Measurements from ENCODE around the gene DPM3.

The DPM3 gene

DNA sequence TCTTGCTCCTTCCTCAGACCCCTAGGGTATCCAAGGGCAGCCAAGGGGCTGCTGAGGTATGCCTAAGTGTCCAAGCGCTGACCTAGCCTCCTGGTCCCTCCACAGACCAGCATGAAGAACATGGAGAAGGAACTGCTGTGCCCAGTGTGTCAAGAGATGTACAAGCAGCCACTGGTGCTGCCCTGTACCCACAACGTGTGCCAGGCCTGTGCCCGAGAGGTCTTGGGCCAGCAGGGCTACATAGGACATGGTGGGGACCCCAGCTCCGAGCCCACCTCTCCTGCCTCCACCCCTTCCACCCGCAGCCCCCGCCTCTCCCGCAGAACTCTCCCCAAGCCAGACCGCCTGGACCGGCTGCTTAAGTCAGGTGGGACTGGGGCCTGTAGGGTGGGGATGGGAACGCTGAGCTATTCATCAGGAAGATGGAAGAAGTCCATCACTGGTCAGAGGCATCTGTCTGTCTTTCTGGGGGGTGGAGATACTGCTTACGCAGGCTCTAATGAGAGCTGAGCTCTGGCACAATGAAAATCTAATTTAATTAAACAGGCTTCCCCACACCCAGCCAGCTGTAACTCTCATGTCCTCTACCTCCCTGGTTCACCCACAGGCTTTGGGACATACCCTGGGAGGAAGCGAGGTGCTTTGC lies 35.1 kb upstream of the DPM3 start:
- Histone ChIP-seq H3K27ac (ENCODE audit: insufficient read depth, low read depth, low read length, poor library complexity, severe bottlenecking) (no peak overlapping the region), H3K36me3 (ENCODE audit: control insufficient read depth, insufficient read depth, low read length) (peaks cover 22% of the 10 kb centered on the region), H3K4me1 (ENCODE audit: control insufficient read depth, insufficient read depth, low read length) (peaks cover 10% of the 10 kb centered on the region), H3K4me3 (ENCODE audit: insufficient read depth, low read depth, low read length) (peak overlapping the region; percentile 86), H3K9me3 (ENCODE audit: control insufficient read depth, low read length) (no peaks in the 10 kb centered on the region), H3K27me3 (ENCODE audit: control insufficient read depth, insufficient read depth, low read length, poor library complexity, severe bottlenecking) (no peaks in the 10 kb centered on the region)
- 89 to 91% methylated on average over 12 of the region's 12 CpGs for WGBS, 2 experiments

DNA sequence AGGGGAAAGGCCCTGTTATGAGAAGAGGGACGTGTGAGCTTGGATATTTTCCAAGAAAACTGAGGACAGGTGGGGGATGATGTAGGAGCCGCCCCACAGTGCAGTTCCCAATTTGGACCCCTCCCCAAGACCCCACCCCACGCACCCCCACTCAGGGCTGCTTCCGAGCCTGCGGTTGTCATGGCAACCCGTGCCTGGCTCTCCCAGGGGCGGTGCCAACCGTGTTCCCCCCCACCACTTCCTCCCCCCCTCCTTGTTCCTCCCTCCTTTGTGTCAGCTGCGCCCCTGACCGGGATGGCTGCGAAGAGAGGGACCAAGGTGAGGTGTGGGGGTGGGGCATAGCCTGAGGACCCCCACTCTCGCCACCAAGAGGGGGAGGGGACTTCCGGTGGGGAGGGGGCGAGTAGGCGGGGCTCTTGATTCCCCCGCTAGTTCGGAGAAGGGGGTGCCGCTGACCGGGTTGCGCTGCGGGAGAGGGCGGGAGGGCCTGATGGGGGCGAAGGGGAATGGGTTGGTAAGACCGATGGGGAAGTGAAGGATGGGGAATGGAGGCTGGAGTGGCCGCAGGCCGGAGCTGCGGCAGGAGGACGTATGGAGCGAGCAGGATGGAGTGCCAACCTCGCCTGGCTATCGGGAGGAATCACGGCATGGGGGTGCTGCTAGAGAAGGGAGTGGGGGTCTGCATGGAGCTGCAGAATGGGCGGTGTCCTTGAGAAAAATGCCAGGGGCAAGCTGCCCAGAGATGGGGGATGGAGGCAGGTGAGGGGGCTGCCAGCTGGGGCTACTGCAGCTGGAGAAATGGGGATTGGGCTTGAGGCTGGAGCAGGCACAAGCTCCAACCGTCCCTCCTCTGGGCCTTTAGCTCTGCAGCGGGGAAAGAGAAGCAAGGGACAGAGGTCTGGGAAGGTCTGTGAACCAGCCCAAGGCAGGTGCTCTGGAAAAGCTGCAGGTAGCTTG lies 34.3 kb upstream of the DPM3 start:
- Histone ChIP-seq H3K27me3 (ENCODE audit: control insufficient read depth, insufficient read depth, low read length, poor library complexity, severe bottlenecking) (no peaks in the 10 kb centered on the region), H3K4me3 (ENCODE audit: insufficient read depth, low read depth, low read length) (peak overlapping the region; percentile 86), H3K36me3 (ENCODE audit: control insufficient read depth, insufficient read depth, low read length) (peaks cover 16% of the 10 kb centered on the region), H3K9me3 (ENCODE audit: control insufficient read depth, low read length) (no peaks in the 10 kb centered on the region), H3K27ac (ENCODE audit: insufficient read depth, low read depth, low read length, poor library complexity, severe bottlenecking) (no peak overlapping the region), H3K4me1 (ENCODE audit: control insufficient read depth, insufficient read depth, low read length) (peaks cover 10% of the 10 kb centered on the region)
- WGBS, 2 experiments, result 3 to 4% methylated on average over 32 to 33 of the region's 35 CpGs

DNA sequence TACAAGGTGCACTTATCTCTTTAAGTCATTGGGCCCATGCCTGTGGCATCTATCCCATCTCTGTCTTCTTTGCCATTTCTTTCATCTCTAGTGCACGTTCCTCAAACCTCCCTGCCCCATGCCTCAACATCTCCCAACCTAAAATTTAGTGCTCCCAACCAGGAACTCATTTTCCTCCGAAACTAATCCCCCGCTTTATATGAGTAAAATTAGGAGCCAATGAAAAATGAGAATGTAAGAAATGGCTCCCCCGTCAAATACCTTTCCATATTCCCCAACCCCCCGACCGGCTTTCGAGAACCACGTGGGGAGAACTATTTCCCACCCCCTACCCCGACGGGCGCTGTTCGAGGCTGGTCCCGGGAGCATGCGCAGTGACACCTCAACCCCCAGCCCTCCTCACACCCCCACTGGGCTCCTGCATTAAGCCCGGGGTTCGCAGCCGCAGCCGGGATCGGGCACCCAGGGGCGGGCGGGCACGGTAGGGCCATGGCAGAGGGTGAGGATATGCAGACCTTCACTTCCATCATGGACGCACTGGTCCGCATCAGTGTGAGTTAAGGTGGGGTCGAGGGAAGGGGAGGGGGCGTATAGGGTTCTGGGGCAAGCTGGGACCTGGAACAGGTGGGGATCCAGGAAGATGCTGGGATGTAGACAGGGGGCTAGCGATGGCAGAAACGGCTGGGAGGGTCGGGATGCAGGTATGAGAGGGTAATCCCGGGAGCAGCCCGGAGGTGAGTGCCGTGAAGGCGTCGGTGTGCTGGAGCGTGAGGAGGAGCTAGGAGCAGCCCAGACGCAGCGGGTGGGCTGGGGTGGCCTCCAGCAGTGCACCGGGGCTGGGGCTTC lies 33.4 kb upstream of the DPM3 start, which contains the start of gene TRIM46:
TRIM46 (plus strand) TSS at position 372 of the 846 bp plus-strand sequence; CDS start at position 490, 118 bp downstream.
- WGBS, 2 experiments, result 0 to 1% methylated on average over 36 to 38 of the region's 38 CpGs
- no peak within 1 kb of the TSS for H3K27ac ChIP-seq (ENCODE audit: insufficient read depth, low read depth, low read length, poor library complexity, severe bottlenecking)
- peaks cover 10% of the 10 kb centered on the region for H3K36me3 ChIP-seq (ENCODE audit: control insufficient read depth, insufficient read depth, low read length)
- H3K9me3 ChIP-seq (ENCODE audit: control insufficient read depth, low read length), result no peaks in the 10 kb centered on the region
- peak within 1 kb of the TSS; percentile 86 for H3K4me3 ChIP-seq (ENCODE audit: insufficient read depth, low read depth, low read length)
- H3K27me3 ChIP-seq (ENCODE audit: control insufficient read depth, insufficient read depth, low read length, poor library complexity, severe bottlenecking), result no peaks in the 10 kb centered on the region
- peaks cover 10% of the 10 kb centered on the region for H3K4me1 ChIP-seq (ENCODE audit: control insufficient read depth, insufficient read depth, low read length)

DNA sequence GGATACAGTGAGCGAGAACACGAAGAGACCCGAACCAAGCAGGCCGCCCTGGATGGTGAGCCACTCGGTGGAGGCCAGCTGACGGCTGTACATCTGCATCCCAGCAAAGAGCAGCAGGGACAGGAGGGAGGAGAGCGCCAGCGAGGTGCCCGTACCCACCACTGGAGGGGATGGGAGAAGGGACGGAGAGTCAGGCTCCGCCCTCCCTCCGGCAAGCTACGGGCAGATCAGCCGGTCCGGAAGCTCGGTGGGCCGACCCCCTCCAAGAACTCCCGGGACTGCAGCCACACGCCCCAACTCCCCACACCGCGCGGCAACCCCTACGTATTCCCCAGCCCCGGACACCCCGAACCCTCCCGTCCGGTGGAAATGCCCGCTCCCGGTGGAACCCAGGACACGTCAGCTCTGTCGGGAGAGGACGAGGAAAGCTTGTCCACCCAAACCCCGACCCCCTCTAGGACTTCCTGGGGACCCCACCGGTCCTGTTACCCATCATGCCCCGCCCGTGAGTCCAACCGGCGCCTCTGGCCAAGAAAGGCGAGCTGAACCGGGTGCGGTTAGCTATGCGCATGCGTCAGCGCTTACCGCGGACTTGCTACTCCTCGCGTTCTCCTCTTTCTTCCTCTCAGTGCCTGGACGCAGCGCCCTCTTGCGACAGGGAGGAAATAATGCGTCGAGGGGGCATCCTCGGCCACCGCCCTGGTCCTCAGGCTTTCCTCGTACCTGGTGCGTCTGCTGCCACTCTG lies 32.6 kb upstream of the DPM3 start, which contains the start of gene KRTCAP2:
KRTCAP2 (minus strand) TSS at position 573 of the 746 bp plus-strand sequence; CDS start at position 493, 80 bp downstream.
- peak within 1 kb of the TSS; percentile 86 for H3K4me3 ChIP-seq (ENCODE audit: insufficient read depth, low read depth, low read length)
- H3K27ac ChIP-seq (ENCODE audit: insufficient read depth, low read depth, low read length, poor library complexity, severe bottlenecking), result no peak within 1 kb of the TSS
- 0% methylated on average over 57 of the region's 57 CpGs for WGBS, 2 experiments
- peaks cover 5% of the 10 kb centered on the region for H3K36me3 ChIP-seq (ENCODE audit: control insufficient read depth, insufficient read depth, low read length)
- H3K4me1 ChIP-seq (ENCODE audit: control insufficient read depth, insufficient read depth, low read length), result peaks cover 10% of the 10 kb centered on the region
- H3K9me3 ChIP-seq (ENCODE audit: control insufficient read depth, low read length), result no peaks in the 10 kb centered on the region
- no peaks in the 10 kb centered on the region for H3K27me3 ChIP-seq (ENCODE audit: control insufficient read depth, insufficient read depth, low read length, poor library complexity, severe bottlenecking)

- peaks cover 11% of the 10 kb centered on the region for H3K4me1 ChIP-seq (ENCODE audit: control insufficient read depth, insufficient read depth, low read length)
- WGBS, 2 experiments, result 55 to 59% methylated on average over 8 of the region's 8 CpGs
- H3K9me3 ChIP-seq (ENCODE audit: control insufficient read depth, low read length), result no peaks in the 10 kb centered on the region
- peak overlapping the region; percentile 86 for H3K4me3 ChIP-seq (ENCODE audit: insufficient read depth, low read depth, low read length)
- H3K36me3 ChIP-seq (ENCODE audit: control insufficient read depth, insufficient read depth, low read length), result no peaks in the 10 kb centered on the region
- H3K27me3 ChIP-seq (ENCODE audit: control insufficient read depth, insufficient read depth, low read length, poor library complexity, severe bottlenecking), result no peaks in the 10 kb centered on the region
- no peak overlapping the region for H3K27ac ChIP-seq (ENCODE audit: insufficient read depth, low read depth, low read length, poor library complexity, severe bottlenecking)
Observed at GRCh38 chr1:155171836-155172731, 31.8 kb upstream of the DPM3 start.

DNA sequence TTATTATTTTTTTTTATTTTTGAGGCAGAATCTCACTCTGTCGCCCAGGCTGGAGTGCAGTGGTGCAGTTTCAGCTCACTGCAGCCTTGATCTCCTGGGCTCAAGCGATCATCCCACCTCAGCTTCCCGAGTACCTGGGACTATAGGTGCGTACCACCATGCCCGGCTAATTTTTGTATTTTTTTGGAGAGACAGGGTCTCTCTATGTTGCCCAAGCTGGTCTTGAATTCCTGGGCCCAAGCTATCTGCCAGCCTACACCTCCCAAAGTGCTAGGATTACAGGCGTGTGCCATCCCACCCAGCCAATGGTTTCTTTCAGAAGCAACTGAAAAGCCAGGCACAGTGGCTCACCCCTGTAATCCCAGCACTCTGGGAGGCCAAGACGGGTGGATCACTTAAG lies 30.5 kb upstream of the DPM3 start:
- WGBS, 2 experiments, result 93 to 97% methylated on average over 7 of the region's 7 CpGs
- H3K27ac ChIP-seq (ENCODE audit: insufficient read depth, low read depth, low read length, poor library complexity, severe bottlenecking), result no peak overlapping the region
- no peaks in the 10 kb centered on the region for H3K36me3 ChIP-seq (ENCODE audit: control insufficient read depth, insufficient read depth, low read length)
- H3K27me3 ChIP-seq (ENCODE audit: control insufficient read depth, insufficient read depth, low read length, poor library complexity, severe bottlenecking), result no peaks in the 10 kb centered on the region
- H3K4me1 ChIP-seq (ENCODE audit: control insufficient read depth, insufficient read depth, low read length), result peaks cover 21% of the 10 kb centered on the region
- H3K9me3 ChIP-seq (ENCODE audit: control insufficient read depth, low read length), result no peaks in the 10 kb centered on the region
- H3K4me3 ChIP-seq (ENCODE audit: insufficient read depth, low read depth, low read length), result no peak overlapping the region

GRCh38 chr1:155170101-155170785 lies 29.9 kb upstream of the DPM3 start:
- H3K36me3 ChIP-seq (ENCODE audit: control insufficient read depth, insufficient read depth, low read length), result no peaks in the 10 kb centered on the region
- H3K4me3 ChIP-seq (ENCODE audit: insufficient read depth, low read depth, low read length), result no peak overlapping the region
- H3K27me3 ChIP-seq (ENCODE audit: control insufficient read depth, insufficient read depth, low read length, poor library complexity, severe bottlenecking), result no peaks in the 10 kb centered on the region
- no peak overlapping the region for H3K27ac ChIP-seq (ENCODE audit: insufficient read depth, low read depth, low read length, poor library complexity, severe bottlenecking)
- peaks cover 21% of the 10 kb centered on the region for H3K4me1 ChIP-seq (ENCODE audit: control insufficient read depth, insufficient read depth, low read length)
- no peaks in the 10 kb centered on the region for H3K9me3 ChIP-seq (ENCODE audit: control insufficient read depth, low read length)
- 100% methylated on average over 1 of the region's 2 CpGs for WGBS, 2 experiments

- no peak overlapping the region for H3K4me3 ChIP-seq (ENCODE audit: insufficient read depth, low read depth, low read length)
- WGBS, 2 experiments, result 94 to 96% methylated on average over 5 of the region's 5 CpGs
- no peaks in the 10 kb centered on the region for H3K36me3 ChIP-seq (ENCODE audit: control insufficient read depth, insufficient read depth, low read length)
- no peaks in the 10 kb centered on the region for H3K27me3 ChIP-seq (ENCODE audit: control insufficient read depth, insufficient read depth, low read length, poor library complexity, severe bottlenecking)
- H3K4me1 ChIP-seq (ENCODE audit: control insufficient read depth, insufficient read depth, low read length), result peaks cover 17% of the 10 kb centered on the region
- no peak overlapping the region for H3K27ac ChIP-seq (ENCODE audit: insufficient read depth, low read depth, low read length, poor library complexity, severe bottlenecking)
- H3K9me3 ChIP-seq (ENCODE audit: control insufficient read depth, low read length), result no peaks in the 10 kb centered on the region
Observed at GRCh38 chr1:155169541-155169940, 29.2 kb upstream of the DPM3 start.
